Measurements from ENCODE around the gene CACNG5.
A peak's percentile ranks its signal among the peaks of the same experiment; 100 is the strongest.

CACNG5 gene

DNA sequence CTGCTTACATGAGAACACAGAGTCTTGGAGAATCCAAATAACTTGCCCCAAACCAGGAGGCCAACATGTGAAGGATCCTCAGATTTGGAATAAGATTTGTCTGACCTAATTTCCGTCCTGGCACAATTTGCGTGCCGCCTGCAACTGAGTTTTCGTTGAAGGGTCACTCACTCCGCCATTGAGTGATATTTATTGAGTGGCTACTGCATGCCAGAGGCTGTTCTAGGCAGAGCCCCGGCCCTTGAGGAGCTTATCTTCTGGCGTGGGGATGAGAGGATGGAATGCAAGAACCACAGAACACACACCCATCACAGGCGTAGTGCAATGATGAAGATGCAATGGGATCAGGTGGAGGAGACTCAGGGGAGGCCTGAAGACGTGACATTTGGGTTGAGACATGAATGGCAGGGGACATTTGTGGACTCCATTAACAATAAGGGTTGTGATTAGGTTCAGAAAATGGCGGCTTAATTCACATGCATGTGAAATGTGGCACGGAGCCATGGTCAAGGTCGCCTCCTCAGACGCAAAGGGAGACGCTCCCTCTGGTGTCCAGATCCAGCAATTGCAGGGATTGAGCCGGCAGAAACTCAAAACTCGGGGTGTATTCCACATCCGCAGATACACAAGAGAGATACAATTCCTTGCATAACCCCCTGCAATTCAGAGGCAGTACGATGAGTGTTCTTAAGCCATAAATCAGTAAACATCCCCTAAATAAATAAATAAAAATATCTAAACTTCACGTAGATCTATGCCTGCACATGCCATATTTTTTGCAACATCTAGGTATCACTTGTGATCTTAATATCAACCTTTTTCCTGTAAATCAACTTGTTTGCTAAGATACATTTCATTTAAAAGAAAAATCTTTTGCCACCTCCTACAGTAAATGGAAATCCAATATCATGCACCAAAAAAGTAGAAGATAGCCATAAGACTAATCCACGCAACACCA, 71.7 kb downstream of the CACNG5 start:
- peak; percentile 64 for DNase-seq (ENCODE audit: low spot score)

DNA sequence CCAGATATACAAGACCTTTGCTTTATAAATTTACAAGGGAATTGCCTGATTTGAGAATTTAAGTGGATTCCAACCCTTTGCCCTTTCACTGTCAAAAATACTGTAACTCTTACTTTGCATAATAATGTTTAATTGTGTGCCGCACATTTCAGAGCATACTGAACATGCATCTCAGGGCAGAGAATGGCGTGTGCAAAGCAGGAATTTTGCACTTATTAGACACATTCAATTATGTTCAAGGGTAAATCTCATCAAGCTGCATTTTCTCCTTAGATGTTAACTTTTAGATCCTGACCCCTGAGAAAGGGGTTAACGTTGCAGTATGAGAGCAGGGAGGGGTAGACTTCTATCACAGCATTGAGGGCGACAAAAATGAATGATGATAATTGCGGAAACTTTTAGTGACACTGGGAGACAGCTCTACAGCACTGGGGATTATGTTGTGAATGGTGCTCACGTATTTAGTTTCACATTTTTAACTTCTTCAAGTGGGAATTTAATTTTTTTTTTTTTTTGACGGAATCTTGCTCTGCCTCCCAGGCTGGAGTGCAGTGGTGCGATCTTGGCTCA, 75.0 kb downstream of the CACNG5 start:
- no peak for DNase-seq (ENCODE audit: low spot score)

DNA sequence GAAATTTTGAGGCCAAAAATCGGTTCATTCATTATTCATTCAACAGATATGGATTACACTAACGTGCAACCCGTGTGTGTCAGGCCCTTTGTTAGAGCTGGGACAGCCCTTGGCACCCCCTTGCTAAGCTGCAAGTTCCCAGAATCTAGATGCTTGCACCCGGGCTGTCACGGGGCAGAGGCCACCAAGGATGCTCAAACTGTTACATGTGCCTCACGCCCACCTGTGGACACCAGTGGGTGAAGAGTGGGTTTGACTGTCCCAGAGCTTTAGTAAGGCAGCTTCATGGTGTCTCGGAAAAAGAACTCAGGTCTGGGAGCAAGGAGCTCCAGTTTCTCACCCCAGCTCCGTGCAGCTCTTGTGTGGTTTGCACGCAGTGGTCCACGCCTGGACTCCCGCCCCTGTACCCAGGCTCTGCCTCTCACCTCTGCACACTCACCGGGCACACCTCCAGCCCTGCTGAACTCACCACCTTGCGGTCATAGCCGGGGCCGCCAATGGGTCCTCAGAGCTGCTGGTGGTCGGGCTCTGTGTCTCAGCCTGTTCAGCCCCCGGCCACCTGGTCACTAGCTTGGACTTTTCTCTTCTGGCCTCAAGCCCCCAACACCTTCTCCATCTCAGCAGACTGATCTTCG, 75.9 kb downstream of the CACNG5 start:
- no peak for DNase-seq (ENCODE audit: low spot score)

DNA sequence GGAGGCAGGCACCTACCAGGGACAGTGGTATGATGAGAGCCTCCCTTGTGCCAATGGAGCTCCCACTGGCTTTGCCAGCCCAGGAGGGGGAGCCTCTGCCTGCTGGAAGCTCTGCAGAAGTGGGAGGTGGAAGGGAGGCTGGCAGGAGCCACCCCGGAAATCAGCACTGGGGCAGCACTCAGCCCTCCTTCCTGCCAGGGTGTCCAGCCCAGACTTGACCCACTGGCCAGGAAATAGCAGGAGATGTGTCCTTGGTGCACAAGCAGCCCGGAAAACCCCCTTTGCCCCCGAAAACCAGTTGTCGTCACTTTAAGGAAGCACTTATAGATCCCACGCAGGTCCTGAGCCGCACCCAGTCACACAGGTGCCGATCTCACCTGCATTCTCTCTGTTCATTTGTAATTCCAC, 80.3 kb downstream of the CACNG5 start:
- peak; percentile 68 for DNase-seq (ENCODE audit: low spot score)

DNA sequence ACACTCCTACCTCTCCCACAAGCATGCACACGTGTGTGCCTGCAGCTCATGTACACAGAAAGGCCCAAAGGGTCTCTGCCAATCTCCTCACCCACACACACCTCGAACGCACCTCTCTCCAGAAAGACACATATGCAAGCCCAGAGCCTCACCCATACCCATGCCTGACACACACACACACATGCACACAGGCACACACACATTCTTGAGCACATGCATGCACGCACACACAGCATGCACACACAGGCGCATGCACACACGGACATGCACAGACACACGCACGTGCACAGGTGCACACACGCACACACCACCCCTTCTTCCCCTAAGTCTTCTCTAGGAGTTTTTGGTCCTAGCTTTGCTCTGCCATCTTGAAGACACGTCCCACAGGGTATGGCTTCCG, 80.9 kb downstream of the CACNG5 start:
- no peak for DNase-seq (ENCODE audit: low spot score)

DNA sequence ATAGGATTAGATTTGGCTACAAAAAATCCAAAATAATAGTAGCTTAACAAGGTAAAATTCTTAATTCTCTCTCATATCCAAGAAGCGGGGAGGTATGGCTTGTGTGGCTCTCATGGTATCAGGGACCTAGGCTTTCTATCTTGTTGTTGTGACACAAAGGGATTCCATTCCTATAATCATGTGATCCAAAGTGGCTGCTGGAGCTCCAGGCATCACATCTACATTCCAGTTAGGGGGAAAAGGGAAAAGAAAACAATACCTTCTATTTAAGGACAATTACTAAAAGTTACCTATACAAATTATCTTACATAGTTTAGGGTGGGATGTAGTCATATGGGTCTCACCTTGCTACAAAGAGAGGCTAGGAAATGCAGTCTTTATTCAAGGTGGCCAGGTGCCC, 82.0 kb downstream of the CACNG5 start:
- DNase-seq (ENCODE audit: low spot score), result no peak

DNA sequence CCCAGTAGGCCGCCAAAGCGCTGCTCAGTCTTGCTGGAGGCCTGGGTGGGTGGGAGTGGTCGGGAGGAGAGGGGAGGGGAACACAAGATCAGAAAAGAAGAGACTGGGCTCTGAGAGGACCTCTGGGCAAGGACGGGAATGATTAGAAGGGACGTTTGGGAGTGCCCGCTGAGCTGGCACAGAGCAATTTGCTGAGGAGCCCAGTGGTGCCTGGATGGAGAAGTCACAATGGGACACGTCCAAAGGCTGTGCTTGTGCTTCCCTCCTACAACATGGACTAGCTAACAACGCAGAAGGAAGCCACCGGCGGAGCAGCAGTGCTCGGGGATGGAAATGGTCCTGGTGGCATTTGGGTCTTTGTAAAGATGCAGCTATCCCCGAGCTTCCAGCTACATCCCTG, 84.0 kb downstream of the CACNG5 start:
- no peak for DNase-seq (ENCODE audit: low spot score)

DNA sequence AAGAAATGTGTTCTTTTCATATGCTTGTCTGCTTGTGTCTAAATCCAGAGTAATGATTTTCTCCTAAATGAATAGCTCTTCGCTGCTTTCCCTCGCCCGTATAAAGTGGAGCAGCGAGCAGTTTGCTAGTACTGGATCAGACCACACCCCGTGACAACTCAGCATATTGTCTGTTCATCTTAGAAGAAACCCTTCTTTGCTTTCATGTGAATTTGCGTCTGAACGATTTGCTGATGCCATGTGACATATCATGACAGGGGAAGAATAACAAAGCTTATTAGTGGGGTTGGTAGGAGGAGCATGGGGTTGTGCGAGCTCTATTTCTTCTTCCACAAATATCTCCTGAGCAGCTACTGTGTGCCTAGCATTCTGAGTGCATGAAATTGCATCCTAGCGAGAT, 85.5 kb downstream of the CACNG5 start:
- no peak for DNase-seq (ENCODE audit: low spot score)

DNA sequence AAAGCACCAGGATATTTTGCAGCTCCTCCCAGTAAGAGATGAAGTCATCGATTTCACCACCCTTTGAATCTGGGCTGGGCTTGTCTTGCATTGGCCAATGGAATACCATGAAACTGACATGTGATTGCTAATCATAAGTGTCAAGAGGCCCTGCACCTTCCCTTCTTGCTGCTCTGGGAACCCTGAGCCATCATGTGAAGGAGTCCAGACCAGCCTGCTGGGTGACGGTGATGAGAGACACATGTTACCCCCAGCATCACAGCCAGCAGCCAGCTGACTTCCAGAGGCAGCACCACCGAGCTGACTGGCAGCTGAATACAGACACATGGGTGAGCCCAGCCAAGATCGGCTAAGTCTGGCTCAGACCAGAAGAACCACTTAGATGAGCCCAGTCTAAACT, 86.0 kb downstream of the CACNG5 start:
- DNase-seq (ENCODE audit: low spot score), result no peak

DNA sequence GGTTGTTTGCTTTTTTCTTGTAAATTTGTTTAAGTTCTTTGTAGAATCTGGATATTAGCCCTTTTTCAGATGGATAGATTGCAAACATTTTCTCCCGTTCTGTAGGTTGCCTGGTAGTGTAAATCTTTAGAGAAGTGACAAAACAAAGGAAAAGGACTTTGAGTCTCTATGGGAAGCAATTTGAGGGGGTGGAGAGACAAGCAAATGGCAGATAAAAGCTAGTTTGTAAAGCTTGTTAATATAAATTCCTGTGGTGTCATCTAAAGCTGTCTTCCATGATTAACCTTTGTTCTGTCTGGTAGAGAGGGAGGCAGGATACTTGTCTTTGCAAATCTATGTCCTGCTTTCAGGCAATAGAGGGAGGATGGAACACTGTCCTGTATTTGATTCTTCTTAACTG, 89.0 kb downstream of the CACNG5 start:
- no peak for DNase-seq (ENCODE audit: low spot score)

DNA sequence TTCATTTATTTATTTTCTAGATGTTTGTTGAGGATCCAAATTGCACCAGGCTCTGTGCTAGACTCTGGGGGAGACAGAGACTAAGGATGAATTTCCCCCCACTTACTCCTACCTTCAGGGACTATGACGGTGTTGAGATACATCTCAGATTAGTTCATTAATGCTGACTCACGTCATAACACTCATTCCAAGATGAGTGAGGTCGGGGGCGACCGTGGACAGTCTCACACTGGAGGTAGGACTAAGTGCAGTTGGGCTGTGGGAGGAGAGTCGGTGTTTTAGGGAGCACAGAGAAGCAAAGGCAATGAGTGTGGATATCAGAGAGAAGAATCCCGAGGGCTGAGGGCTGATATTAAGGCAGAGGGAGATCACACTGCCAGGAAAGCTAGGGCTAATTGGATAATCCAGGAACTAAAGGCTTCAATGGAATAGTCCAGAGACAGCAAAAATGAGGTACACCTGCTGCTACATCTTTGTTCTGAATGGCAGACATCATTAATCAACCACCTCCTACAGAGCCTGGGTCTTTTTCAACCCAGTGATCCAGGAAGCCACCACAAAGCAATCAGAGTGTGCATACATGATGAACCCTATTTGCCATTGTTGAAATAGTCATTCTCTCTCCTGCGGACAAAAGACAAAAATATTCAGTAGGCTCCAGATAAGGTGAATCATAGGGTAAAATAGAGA, 91.0 kb downstream of the CACNG5 start:
- no peak for DNase-seq (ENCODE audit: low spot score)

DNA sequence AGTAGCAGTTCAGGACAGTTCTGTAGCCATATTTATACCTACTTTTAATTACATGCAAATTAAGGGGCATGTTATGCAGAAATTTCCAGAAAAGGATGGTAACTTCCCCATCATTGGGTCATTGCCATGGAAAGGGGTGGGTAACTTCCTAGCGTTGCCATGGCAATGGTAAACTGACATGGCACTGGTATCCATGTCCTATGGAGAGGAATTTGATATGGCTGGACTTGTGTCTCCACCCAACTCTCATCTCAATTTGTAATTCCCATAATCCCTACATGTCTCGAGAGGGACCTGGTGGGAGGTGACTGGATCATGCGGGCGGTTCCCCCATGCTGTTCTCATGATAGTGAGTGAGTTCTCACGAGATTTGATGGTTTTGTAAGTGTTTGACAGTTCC, 94.0 kb downstream of the CACNG5 start:
- no peak for DNase-seq (ENCODE audit: low spot score)

DNA sequence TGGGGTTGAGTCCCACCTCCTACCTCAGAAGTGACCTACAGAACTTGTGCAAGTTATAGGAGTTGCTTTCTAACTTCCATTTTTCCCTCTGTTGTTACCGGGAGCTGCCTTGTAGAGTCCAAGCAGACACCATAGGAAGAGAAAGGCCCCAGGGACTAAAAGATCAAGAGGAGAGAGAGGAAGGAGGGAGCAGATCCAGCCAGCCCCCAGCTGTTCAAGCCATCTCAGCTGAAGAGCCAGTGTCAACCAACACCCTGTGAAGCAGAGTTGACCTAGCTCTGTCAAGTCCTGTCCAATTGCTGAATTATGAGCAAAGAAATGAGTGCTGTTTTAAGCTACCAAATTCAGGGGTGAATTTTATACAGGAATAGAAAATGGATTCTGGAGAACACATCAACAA, 94.7 kb downstream of the CACNG5 start:
- DNase-seq (ENCODE audit: low spot score), result no peak

DNA sequence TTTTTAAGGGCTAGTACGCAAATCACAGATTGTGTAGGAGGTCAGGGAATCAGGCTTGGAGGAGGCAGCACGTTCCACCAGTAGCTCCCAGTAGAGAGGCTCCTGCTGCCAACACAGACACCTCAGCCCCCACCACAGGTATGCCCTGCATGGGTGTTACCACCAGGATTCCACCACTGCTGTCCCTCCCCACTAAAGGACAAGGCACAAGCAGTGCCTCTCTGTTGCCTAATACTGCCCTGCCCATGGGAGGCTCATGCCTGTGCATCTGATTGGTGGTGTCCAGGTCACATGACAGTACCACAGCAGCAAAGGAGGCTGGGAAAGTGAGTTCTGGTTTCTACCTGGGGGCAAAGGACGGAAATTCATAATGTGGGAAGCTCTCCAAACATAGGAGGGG, 96.0 kb downstream of the CACNG5 start:
- peak; percentile 51 for DNase-seq (ENCODE audit: low spot score)

DNA sequence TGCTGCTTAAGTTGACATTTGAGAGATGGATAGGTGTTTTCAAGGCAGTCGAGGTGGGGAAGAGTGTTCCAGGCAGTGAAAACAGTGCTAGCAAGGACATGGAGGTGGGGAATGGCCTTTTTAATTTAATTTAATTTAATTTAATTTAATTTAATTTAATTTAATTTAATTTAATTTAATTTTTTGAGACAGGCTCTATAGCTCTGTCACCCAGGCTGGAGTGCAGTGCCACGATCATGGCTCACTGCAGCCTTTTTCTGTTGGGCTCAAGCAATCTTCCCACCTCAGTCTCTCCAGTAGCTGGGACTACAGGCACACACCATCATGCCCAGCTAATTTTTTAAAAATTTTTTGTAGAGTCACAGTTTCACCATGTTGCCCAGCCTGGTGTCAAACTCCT, 97.4 kb downstream of the CACNG5 start:
- no peak for DNase-seq (ENCODE audit: low spot score)

DNA sequence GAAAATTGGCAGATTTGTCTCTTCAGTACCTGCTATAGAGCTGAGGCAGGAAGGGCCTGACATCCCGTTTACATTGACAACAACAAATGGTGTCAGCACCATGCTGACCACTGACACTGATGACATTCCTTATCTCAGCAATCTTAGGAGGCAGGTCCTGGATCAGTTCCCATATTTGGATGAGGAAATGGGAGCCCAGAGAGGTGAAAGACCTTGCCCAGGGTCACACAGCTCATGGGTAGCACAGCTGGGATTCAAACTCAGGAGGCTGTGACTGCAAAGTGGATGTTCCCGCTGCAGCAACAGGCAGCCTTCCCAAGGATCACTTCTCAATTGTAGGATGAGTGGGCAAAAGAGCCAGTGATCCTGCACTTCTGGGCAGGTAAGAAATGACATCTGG, 99.1 kb downstream of the CACNG5 start:
- DNase-seq (ENCODE audit: low spot score), result no peak
